Colonic mucosa (tissue), 4 donors: ENCODE results near the gene BIK. TPM values are rescaled to one million over a fixed set of nuclear protein-coding genes. Genes with fewer than 3 reads are reported as not detected.

Source experiments
- DNase-seq: peaks from one replicate; pipeline ENCODE4 v3.0.0-alpha.2; 2020
- H3K27ac ChIP-seq: fragments of 200-600 bp; one replicate; pipeline ENCODE4 v1.8.0; 2021
- H3K27me3 ChIP-seq: fragments of 200-600 bp; one replicate; pipeline ENCODE4 v1.8.0; 2021
- H3K36me3 ChIP-seq: fragments of 200-600 bp; one replicate; pipeline ENCODE4 v1.8.0; 2021
- H3K4me1 ChIP-seq: fragments of 200-600 bp; one replicate; pipeline ENCODE4 v1.8.0; 2021; ENCODE audit warnings: mild to moderate bottlenecking
- H3K4me3 ChIP-seq: fragments of 200-600 bp; one replicate; pipeline ENCODE4 v1.8.0; 2021
- H3K9ac ChIP-seq, 2 donors: one replicate each; pipeline ENCODE4 v1.7.0; 2013; ENCODE audit warnings: control low read depth in 2 of 2, low read depth in 2 of 2, low read length in 2 of 2
- H3K9me3 ChIP-seq: fragments of 200-600 bp; one replicate; pipeline ENCODE4 v1.8.0; 2021
- intact Hi-C: fragments of 100-400 bp; cut with DNase I; formaldehyde crosslinking; loops from one replicate; pipeline ENCODE4 v1.14.1; 2022
- total RNA-seq, 2 donors: library from RNA; stranded (reverse); fragmentation: NEBNext Ultra II Directional in 1 of 2; extraction: Animal tissue kit (Norgen Biotek cat#: 25700) in 1 of 2; gene quantifications; one replicate each; pipeline ENCODE4 v1.2.1, GENCODE V29; 2021
- TF ChIP-seq, protein P1 (sequence below): fragments of 200-600 bp; IDR thresholded peaks from one replicate; pipeline ENCODE4 v1.8.0; 2022; ENCODE audit warnings: antibody characterized with exemption, mild to moderate bottlenecking
- donor health status: healthy.
- donor health status: DM: no; HTN: no; CAD: no.
- donor health status: DM: no; HTN: no; CAD: no.

BIK gene
- total RNA-seq, 2 donors from 2014 or later, result 29.5 to 31.4 TPM

DNA sequence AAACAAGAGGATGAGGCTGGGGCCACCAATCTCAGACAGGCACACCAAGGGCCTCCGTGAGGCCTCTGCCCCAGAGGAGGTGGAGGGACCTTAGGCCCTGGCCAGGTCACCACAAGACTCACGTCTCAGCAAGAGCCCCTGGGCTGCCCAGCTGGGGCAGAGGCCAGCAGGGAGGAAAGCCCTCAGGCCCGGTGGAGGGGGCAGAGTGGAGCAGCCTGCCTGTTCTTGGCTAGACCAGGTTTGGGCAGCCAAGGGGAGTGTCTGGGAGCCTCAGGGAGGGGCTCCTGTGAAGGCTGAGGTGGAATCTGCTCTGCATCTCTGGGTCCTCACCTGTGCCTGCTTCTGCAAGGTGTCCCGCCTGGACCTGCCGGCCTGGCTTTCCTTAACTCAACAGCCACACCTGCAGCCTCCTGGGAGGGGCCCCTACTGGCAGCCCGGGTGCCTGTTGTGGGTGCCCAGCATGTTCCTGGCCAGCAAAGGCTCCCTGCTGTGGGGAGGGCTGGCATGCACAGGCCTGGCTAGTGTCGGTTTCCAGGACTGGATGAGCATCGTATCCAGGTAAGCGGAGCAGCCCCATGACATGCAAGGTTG, 64.5 kb downstream of the BIK start:
- Histone ChIP-seq H3K36me3 (no peaks in the 10 kb centered on the region), H3K27me3 (no peaks in the 10 kb centered on the region), H3K9ac (no peak overlapping the region), H3K4me3 (no peak overlapping the region), H3K9me3 (no peaks in the 10 kb centered on the region), H3K27ac (no peak overlapping the region), H3K4me1 (no peaks in the 10 kb centered on the region)
- intact Hi-C loops, result no loop called here
- TF ChIP-seq, protein P1, sequence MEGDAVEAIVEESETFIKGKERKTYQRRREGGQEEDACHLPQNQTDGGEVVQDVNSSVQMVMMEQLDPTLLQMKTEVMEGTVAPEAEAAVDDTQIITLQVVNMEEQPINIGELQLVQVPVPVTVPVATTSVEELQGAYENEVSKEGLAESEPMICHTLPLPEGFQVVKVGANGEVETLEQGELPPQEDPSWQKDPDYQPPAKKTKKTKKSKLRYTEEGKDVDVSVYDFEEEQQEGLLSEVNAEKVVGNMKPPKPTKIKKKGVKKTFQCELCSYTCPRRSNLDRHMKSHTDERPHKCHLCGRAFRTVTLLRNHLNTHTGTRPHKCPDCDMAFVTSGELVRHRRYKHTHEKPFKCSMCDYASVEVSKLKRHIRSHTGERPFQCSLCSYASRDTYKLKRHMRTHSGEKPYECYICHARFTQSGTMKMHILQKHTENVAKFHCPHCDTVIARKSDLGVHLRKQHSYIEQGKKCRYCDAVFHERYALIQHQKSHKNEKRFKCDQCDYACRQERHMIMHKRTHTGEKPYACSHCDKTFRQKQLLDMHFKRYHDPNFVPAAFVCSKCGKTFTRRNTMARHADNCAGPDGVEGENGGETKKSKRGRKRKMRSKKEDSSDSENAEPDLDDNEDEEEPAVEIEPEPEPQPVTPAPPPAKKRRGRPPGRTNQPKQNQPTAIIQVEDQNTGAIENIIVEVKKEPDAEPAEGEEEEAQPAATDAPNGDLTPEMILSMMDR, result no peak
- no peak for DNase-seq

DNA sequence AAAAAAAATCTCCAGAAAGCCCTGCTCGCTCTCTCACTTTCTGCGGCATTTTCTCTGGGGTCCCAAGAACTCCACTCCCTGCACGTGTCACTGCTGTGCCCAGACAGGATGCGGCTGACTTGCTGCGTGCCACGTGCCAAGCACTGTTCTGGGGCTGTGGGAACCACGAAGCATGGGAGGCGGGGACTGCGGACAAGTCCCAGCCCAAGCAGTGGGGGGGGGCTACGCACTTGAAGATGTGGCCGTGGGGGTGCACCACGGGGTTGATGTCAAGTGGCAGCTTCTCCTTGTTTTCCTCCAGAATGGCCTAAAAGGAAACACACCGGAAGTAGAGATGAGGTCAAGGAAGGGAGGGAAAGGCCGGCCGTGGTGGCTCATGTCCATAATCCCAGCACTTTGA, 65.5 kb downstream of the BIK start:
- intact Hi-C loops, result no loop called here
- Histone ChIP-seq H3K36me3 (no peaks in the 10 kb centered on the region), H3K27ac (no peak overlapping the region), H3K9ac (no peak overlapping the region), H3K27me3 (no peaks in the 10 kb centered on the region), H3K4me3 (no peak overlapping the region), H3K9me3 (no peaks in the 10 kb centered on the region), H3K4me1 (no peaks in the 10 kb centered on the region)
- no peak for DNase-seq
- TF ChIP-seq, protein P1, result no peak

DNA sequence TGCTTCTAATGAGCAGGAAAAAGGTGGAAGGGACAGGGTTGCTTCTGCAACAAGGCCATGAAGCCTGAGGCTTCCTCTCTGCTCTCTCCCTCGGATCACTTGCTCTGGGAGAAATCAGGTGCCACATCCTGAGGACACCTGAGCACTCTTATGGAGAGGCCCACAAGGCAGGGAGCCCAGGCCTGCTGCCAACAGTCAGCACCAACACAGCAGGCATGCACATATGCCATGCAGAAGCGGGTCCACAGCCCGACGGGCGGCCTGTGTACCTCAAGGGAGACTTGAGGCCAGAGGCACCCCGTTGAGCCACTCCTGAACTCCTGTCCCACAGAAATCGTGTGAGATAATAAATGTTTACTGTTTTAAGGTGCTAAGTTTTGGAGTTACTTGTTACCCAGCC, 66.9 kb downstream of the BIK start:
- Histone ChIP-seq H3K4me3 (no peak overlapping the region), H3K9ac (no peak overlapping the region), H3K9me3 (no peaks in the 10 kb centered on the region), H3K36me3 (no peaks in the 10 kb centered on the region), H3K27me3 (no peaks in the 10 kb centered on the region), H3K4me1 (no peaks in the 10 kb centered on the region), H3K27ac (no peak overlapping the region)
- TF ChIP-seq, protein P1, result no peak
- intact Hi-C loops, result no loop called here
- DNase-seq, result no peak

Other genes starting within 250 kb of the BIK start
- 100 to 1,000 TPM; 143 to 160 TPM for gene PACSIN2, start 95.6 kb upstream of the BIK start, total RNA-seq
- 1 to 10 TPM; 1.9 to 3.3 TPM for gene TTLL1, start 21.4 kb upstream of the BIK start, total RNA-seq
- gene MCAT, start 32.6 kb downstream of the BIK start, total RNA-seq, result 10 to 100 TPM; 17.9 to 35.1 TPM
- gene TSPO, start 40.8 kb downstream of the BIK start, total RNA-seq, result 100 to 1,000 TPM; 266 to 426 TPM
- 100 to 1,000 TPM in 1 of 2 donors, 10 to 100 TPM in 1; 89.3 to 147 TPM for gene TTLL12, start 76.4 kb downstream of the BIK start, total RNA-seq
- gene SCUBE1, start 232.6 kb downstream of the BIK start, total RNA-seq, result 1 to 10 TPM; 1.7 to 5.6 TPM